DOHH2 (cell line): ENCODE data around the gene IZUMO4.

ENCODE experiments used
- H3F3A ChIP-seq: fragments of 200-600 bp; sonication (generic), shearing (Covaris generic); 2 replicates; pipeline ENCODE4 v1.6.0; 2016; ENCODE audit warnings: antibody characterized with exemption, mild to moderate bottlenecking; ENCODE audit not compliant: control insufficient read depth, insufficient read depth
- H3K27ac ChIP-seq: fragments of 200-600 bp; sonication (generic); 2 replicates; pipeline ENCODE4 v1.5.1; 2014; ENCODE audit warnings: low read depth, mild to moderate bottlenecking, low read length, moderate library complexity
- H3K27me3 ChIP-seq: fragments of 200-600 bp; sonication (generic); 2 replicates; pipeline ENCODE4 v1.6.1; 2014; ENCODE audit warnings: mild to moderate bottlenecking, low read length, mixed read lengths; ENCODE audit not compliant: control insufficient read depth
- H3K36me3 ChIP-seq: fragments of 200-600 bp; sonication (generic); 2 replicates; pipeline ENCODE4 v1.6.1; 2014; ENCODE audit warnings: mild to moderate bottlenecking, low read length, moderate library complexity, mixed read lengths; ENCODE audit not compliant: control insufficient read depth
- H3K4me1 ChIP-seq: fragments of 200-600 bp; sonication (generic); 2 replicates; pipeline ENCODE4 v1.6.1; 2014; ENCODE audit warnings: mild to moderate bottlenecking, low read length, mixed read lengths; ENCODE audit not compliant: control insufficient read depth
- H3K4me2 ChIP-seq: fragments of 200-600 bp; sonication (generic); 2 replicates; pipeline ENCODE4 v1.6.0; 2014; ENCODE audit warnings: mild to moderate bottlenecking, low read length, moderate library complexity
- H3K4me3 ChIP-seq: fragments of 200-600 bp; sonication (generic); 2 replicates; pipeline ENCODE4 v1.5.1; 2014; ENCODE audit warnings: mild to moderate bottlenecking, low read length, mixed read lengths
- H3K79me2 ChIP-seq: fragments of 200-600 bp; sonication (generic); 2 replicates; pipeline ENCODE4 v1.6.1; 2014; ENCODE audit warnings: mild to moderate bottlenecking, low read length, mixed read lengths; ENCODE audit not compliant: control insufficient read depth
- H3K9me2 ChIP-seq: fragments of 200-600 bp; sonication (generic); replicated peaks from 2 replicates; pipeline ENCODE4 v1.6.1; 2014; ENCODE audit warnings: mild to moderate bottlenecking, low read length, mixed read lengths; ENCODE audit not compliant: control insufficient read depth
- H3K9me3 ChIP-seq: fragments of 200-600 bp; sonication (generic); 2 replicates; pipeline ENCODE4 v1.6.1; 2014; ENCODE audit warnings: antibody characterized with exemption, low read length, mixed read lengths; ENCODE audit not compliant: control insufficient read depth, insufficient read depth
- H4K20me1 ChIP-seq: fragments of 200-600 bp; sonication (generic); 2 replicates; pipeline ENCODE4 v1.6.0; 2014; ENCODE audit warnings: low read depth, mild to moderate bottlenecking, antibody characterized with exemption, low read length, moderate library complexity; ENCODE audit not compliant: control insufficient read depth, insufficient read depth
- EZH2phosphoT487 ChIP-seq: fragments of 200-600 bp; sonication (generic); IDR thresholded peaks from 2 replicates; pipeline ENCODE4 v1.6.1; 2017; ENCODE audit warnings: borderline replicate concordance, mild to moderate bottlenecking, antibody characterized with exemption, low read length, moderate library complexity, mixed read lengths
- TF ChIP-seq, protein P1 (sequence below): fragments of 200-600 bp; sonication (generic); IDR thresholded peaks from one replicate; pipeline ENCODE4 v1.5.1; 2014; ENCODE audit warnings: antibody characterized with exemption, mild to moderate bottlenecking, low read depth, low read length; ENCODE audit not compliant: poor library complexity, severe bottlenecking

Gene IZUMO4

DNA sequence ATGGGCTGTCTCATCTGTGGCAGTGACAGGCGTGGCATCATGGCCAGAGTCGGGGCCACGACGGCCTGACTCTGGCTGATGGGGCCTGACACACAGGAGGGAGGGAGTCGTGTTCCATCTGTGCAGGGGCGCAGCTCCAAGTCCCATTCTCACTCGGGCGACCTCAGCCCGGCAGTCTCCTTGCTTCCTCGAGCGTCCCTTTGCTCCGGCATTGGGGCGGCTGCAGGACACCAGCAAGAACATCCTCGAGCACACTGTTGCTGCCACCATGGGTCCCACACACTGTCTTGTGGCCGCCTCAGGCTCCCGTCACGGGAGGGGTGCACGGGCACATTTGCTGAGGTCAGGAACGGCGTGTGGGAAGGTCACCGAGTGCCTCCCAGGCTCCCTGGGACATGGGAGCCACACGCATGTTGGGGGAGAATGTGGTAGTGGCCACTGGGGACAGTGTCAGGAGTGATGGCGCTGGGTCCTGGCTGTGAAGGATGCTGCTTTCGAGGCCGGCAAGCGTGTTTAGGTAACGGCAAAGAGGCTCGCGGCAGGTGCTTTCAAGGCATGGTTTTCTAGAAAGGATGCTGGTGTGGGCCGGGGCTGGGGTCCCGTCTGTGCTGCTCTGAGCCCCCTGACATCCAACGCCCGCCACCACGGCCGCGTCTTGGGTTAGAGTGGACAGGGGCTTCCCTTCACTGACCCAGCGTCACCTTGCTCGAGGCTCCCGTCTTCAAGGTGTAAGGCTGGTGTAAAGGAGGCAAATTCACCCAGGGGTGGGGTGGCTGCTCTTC, 3.4 kb downstream of the IZUMO4 start:
- TF ChIP-seq EZH2phosphoT487, result no peak
- TF ChIP-seq, protein P1, sequence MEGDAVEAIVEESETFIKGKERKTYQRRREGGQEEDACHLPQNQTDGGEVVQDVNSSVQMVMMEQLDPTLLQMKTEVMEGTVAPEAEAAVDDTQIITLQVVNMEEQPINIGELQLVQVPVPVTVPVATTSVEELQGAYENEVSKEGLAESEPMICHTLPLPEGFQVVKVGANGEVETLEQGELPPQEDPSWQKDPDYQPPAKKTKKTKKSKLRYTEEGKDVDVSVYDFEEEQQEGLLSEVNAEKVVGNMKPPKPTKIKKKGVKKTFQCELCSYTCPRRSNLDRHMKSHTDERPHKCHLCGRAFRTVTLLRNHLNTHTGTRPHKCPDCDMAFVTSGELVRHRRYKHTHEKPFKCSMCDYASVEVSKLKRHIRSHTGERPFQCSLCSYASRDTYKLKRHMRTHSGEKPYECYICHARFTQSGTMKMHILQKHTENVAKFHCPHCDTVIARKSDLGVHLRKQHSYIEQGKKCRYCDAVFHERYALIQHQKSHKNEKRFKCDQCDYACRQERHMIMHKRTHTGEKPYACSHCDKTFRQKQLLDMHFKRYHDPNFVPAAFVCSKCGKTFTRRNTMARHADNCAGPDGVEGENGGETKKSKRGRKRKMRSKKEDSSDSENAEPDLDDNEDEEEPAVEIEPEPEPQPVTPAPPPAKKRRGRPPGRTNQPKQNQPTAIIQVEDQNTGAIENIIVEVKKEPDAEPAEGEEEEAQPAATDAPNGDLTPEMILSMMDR, result no peak
- H3K79me2 ChIP-seq, result peaks cover 28% of the 10 kb centered on the region
- H4K20me1 ChIP-seq, result no peaks in the 10 kb centered on the region
- H3K27ac ChIP-seq, result no peak overlapping the region
- H3K4me2 ChIP-seq, result no peak overlapping the region
- H3K27me3 ChIP-seq, result no peaks in the 10 kb centered on the region
- H3F3A ChIP-seq, result no peaks in the 10 kb centered on the region; the same call in 1 of the 2 replicates
- peaks cover 14% of the 10 kb centered on the region for H3K4me1 ChIP-seq
- H3K4me3 ChIP-seq, result no peak overlapping the region
- peaks cover 46% of the 10 kb centered on the region for H3K36me3 ChIP-seq
- no peaks in the 10 kb centered on the region for H3K9me2 ChIP-seq
- no peaks in the 10 kb centered on the region for H3K9me3 ChIP-seq

DNA sequence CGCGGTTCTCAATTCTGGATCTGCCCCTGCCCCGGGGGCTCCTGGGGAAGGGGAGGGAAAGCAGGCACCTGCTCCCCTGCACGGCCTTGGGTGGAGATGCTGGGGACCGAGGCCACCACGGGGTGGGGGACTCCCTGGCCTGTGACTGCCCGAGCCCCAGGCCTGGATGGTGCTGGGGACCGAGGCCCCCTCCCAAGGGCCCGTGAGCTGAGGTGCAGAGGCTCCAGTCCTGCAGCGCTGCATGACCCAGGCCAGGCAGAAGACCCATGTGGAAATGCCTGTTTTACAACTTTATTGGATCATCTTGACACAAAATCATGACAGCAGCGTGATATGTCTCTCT, 4.0 kb downstream of the IZUMO4 start:
- H4K20me1 ChIP-seq, result no peaks in the 10 kb centered on the region
- H3K9me3 ChIP-seq, result peaks cover 2% of the 10 kb centered on the region; the same call in 1 of the 2 replicates
- no peak overlapping the region for H3K27ac ChIP-seq
- H3K79me2 ChIP-seq, result peaks cover 23% of the 10 kb centered on the region
- peaks cover 44% of the 10 kb centered on the region for H3K36me3 ChIP-seq
- no peaks in the 10 kb centered on the region for H3K9me2 ChIP-seq
- no peak overlapping the region for H3K4me2 ChIP-seq
- TF ChIP-seq EZH2phosphoT487, result no peak
- TF ChIP-seq, protein P1, result no peak
- H3K4me3 ChIP-seq, result no peak overlapping the region
- H3K27me3 ChIP-seq, result no peaks in the 10 kb centered on the region
- H3K4me1 ChIP-seq, result peaks cover 14% of the 10 kb centered on the region
- H3F3A ChIP-seq, result no peaks in the 10 kb centered on the region

DNA sequence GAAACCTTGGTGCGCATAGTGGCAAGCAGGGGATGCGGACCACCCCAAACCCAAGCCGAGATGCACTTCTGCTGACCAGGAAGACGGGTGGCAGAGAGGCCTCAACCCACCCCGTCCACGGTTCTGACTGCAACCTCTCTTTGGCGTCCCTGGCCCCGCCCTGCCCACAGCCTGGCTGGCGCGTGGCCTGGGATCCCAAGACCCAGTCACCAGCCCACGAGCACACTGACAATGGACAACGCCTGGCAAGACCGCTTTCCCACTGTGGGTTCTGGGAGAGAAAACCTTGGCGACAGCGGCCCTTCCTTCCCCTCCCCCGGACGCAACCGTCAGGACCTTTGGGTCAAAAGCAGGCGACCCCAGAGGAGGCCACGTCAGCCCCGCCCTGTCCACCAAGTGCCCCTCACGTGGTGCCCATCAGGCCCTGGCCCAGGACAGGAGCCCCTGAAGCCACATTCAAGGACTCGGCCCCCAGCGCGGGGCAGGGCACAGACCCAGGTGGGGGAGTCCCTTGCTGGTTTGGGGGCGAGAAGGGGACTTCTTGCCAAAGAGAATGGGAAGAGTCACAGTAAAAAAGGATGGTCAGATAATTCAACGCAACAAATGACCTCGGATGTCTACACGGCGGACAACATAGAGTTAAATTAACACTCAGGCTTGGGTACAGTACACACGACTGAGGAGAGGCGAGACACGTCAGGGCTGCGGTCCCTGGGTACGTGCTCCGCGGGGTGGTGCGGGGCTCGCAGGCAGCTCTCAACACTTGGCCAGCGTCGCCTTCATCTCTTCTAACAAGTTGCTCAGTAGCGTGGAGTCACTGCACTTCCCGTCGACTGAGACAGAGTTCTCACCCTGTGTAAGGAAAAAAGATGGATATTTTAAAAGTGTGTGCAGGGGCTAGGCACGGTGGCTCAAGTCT, 5.0 kb downstream of the IZUMO4 start:
- H3K4me2 ChIP-seq, result no peak overlapping the region
- no peak overlapping the region for H3K4me3 ChIP-seq
- H3K27ac ChIP-seq, result no peak overlapping the region
- H3F3A ChIP-seq, result no peaks in the 10 kb centered on the region
- no peaks in the 10 kb centered on the region for H3K27me3 ChIP-seq
- H3K79me2 ChIP-seq, result peaks cover 16% of the 10 kb centered on the region
- no peaks in the 10 kb centered on the region for H4K20me1 ChIP-seq
- peaks cover 14% of the 10 kb centered on the region for H3K4me1 ChIP-seq
- peaks cover 52% of the 10 kb centered on the region for H3K36me3 ChIP-seq
- TF ChIP-seq, protein P1, result no peak
- TF ChIP-seq EZH2phosphoT487, result no peak
- peaks cover 6% of the 10 kb centered on the region; the same call in 1 of the 2 replicates for H3K9me3 ChIP-seq
- H3K9me2 ChIP-seq, result no peaks in the 10 kb centered on the region
